HL-60 (cell line): ENCODE results near the gene TUBA1A.
A peak's percentile ranks its signal among the peaks of the same experiment; 100 is the strongest.
"Not testable (repeated sequence)": the region's sequence is repeated elsewhere in the genome, so short reads cannot be mapped to it uniquely, and the experiment has no call there.

ENCODE experiments used
- DNase-seq, 2 experiments: peaks; one replicate each; pipeline ENCODE4 v3.0.0-alpha.2; 2010 to 2020; ENCODE audit warnings: low read depth in 1 of 2, low spot score in 1 of 2
- H3K27ac ChIP-seq: fragments of 250-450 bp; sonication (Bioruptor Pico); replicated peaks from 2 replicates; pipeline ENCODE4 v1.5.1; 2020; ENCODE audit warnings: mild to moderate bottlenecking, moderate library complexity
- H3K27me3 ChIP-seq: fragments of 250-450 bp; sonication (Bioruptor Pico); 2 replicates; pipeline ENCODE4 v1.5.1; 2021; ENCODE audit warnings: mild to moderate bottlenecking, moderate library complexity; ENCODE audit not compliant: insufficient read depth, poor library complexity, severe bottlenecking
- H3K4me3 ChIP-seq: replicated peaks from 2 replicates; pipeline ENCODE4 v1.5.1; 2011; ENCODE audit warnings: mild to moderate bottlenecking, control low read depth, low read length; ENCODE audit not compliant: insufficient read depth
- CTCF ChIP-seq: IDR thresholded peaks from one replicate; pipeline ENCODE4 v1.5.1; 2011; ENCODE audit warnings: low read length, control low read depth, inconsistent platforms; ENCODE audit not compliant: insufficient read depth
- GABPA ChIP-seq: IDR thresholded peaks from 2 replicates; pipeline ENCODE4 v1.6.1; 2012; ENCODE audit warnings: low read depth
- POLR2AphosphoS5 ChIP-seq: IDR thresholded peaks from 2 replicates; pipeline ENCODE4 v1.6.1; 2012; ENCODE audit warnings: low read depth
- REST ChIP-seq: IDR thresholded peaks from 2 replicates; pipeline ENCODE4 v1.6.1; 2012; ENCODE audit warnings: low read depth; ENCODE audit not compliant: insufficient replicate concordance
- SPI1 ChIP-seq: IDR thresholded peaks from 2 replicates; pipeline ENCODE4 v1.6.1; 2012; ENCODE audit warnings: low read depth, mild to moderate bottlenecking, borderline replicate concordance

The TUBA1A gene

GRCh38 chr12:49200919-49201594 is 12.2 kb upstream of the TUBA1A start:
- no peak overlapping the region for H3K4me3 ChIP-seq
- peak; percentile 47 to 55 for DNase-seq
- TF ChIP-seq SPI1 = no peak
- TF ChIP-seq REST = no peak
- no peak for TF ChIP-seq POLR2AphosphoS5
- no peak for TF ChIP-seq CTCF
- no peak for TF ChIP-seq GABPA

GRCh38 chr12:49198431-49199155 is 9.7 kb upstream of the TUBA1A start:
- DNase-seq = no peak
- Histone ChIP-seq H3K27me3 (no peaks in the 10 kb centered on the region), H3K27ac (no peak overlapping the region), H3K4me3 (no peak overlapping the region)
- TF ChIP-seq GABPA (no peak), SPI1 (no peak)

More at GRCh38 chr12:49200919-49201594, 12.2 kb upstream of the TUBA1A start:
- Histone ChIP-seq H3K27ac (peak overlapping the region; percentile 76), H3K27me3 (no peaks in the 10 kb centered on the region)

GRCh38 chr12:49197256-49197655 is 8.4 kb upstream of the TUBA1A start:
- no peak overlapping the region for H3K27ac ChIP-seq
- TF ChIP-seq POLR2AphosphoS5 = no peak
- no peak for TF ChIP-seq CTCF
- TF ChIP-seq SPI1 = no peak
- TF ChIP-seq REST = no peak
- no peak for TF ChIP-seq GABPA
- no peak overlapping the region for H3K4me3 ChIP-seq
- no peak for DNase-seq
- H3K27me3 ChIP-seq = no peaks in the 10 kb centered on the region

GRCh38 chr12:49195736-49196135 is 6.9 kb upstream of the TUBA1A start:
- no peak for TF ChIP-seq CTCF
- TF ChIP-seq GABPA = no peak
- TF ChIP-seq REST = no peak
- no peak for TF ChIP-seq POLR2AphosphoS5
- TF ChIP-seq SPI1 = no peak; the same call in 1 of the 2 replicates
- peak; percentile 38 to 71 for DNase-seq

GRCh38 chr12:49193746-49194145 is 4.9 kb upstream of the TUBA1A start:
- not testable (repeated sequence) for H3K4me3 ChIP-seq, H3K27me3 ChIP-seq, DNase-seq, H3K27ac ChIP-seq

More at GRCh38 chr12:49195736-49196135, 6.9 kb upstream of the TUBA1A start:
- H3K27ac ChIP-seq = peak overlapping the region; percentile 50
- no peaks in the 10 kb centered on the region for H3K27me3 ChIP-seq
- H3K4me3 ChIP-seq = no peak overlapping the region
